HG03520 (cell line): Measurements from ENCODE around the gene SLC31A2.

Experiments
- ATAC-seq: cut with Tn5 transposase; IDR thresholded peaks from one replicate; pipeline ENCODE4 v1.9.1; 2021; ENCODE audit warnings: mild to moderate bottlenecking, moderate library complexity; ENCODE audit not compliant: unreplicated experiment

Gene SLC31A2

GRCh38 chr9:113184539-113184938 is 33.7 kb downstream of the SLC31A2 start:
- ATAC-seq: no peak

DNA sequence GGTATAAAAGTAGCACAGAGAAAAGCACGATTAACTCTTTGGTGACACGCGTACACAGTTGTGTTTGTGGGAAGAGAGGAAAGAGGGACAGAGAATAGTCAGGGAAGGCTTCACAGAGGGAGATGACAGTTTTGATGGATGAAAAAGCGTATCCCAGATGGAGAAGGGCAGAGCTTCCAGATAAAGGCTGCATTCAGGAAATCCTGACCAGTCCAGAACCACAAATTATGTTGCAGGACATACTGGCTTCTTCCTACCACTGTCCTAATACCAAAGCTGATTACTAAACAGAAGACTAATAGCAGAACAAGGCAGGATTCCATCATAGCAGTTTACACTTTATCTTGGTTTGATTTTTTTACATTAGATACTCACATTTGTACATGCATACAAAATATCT is 34.5 kb downstream of the SLC31A2 start:
- no peak for ATAC-seq

- ATAC-seq: no peak
Observed at GRCh38 chr9:113186137-113186755, 35.4 kb downstream of the SLC31A2 start.

DNA sequence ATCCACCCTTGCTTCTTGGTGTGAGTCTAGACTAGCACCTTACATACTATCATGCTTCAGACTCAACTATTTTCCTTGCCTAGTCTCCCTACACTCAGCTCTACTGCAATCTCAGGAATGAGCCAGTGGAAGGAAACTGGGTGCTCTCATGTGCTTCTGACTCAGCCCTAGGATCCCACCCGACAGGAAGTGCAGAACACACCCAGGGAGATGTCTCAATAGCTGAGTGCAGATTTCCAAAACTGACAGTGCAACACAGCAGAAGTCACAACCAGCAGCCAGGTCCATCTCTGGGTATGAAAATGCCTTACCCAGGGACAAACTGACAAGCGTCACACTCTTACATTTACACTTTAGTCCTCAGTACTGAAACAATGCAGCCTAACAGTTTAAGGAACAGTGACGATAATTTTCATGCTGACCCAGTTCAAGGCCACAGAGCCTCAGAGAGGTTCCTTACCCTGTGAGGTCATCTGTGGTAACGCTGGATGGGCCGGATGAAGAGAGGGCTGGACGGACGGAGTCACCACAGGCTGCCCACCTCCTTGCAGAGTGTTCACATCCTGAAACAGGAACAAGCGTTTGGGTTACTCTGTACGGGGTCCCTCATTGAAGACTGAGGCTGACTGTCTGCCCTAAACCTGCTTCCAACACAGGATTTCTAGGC is 37.3 kb downstream of the SLC31A2 start:
- ATAC-seq: no peak

DNA sequence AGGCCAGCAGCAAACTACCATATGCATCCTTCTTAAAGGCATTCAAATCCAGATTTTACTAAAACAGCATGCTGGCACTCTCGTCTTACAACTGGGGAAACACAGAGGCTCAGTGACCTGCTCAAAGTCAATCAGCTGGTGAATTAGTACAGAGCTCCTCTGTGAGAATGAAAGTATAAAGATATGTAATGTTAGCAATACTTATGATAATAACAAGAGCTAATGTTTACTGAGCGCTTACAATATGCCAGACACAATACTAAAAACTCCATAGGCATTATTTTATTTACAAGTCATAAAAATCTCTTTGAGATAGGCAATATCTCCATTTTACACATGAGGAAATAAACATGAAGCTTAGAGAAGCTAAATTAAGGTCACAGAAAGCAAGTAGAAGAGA is 41.6 kb downstream of the SLC31A2 start:
- no peak for ATAC-seq

DNA sequence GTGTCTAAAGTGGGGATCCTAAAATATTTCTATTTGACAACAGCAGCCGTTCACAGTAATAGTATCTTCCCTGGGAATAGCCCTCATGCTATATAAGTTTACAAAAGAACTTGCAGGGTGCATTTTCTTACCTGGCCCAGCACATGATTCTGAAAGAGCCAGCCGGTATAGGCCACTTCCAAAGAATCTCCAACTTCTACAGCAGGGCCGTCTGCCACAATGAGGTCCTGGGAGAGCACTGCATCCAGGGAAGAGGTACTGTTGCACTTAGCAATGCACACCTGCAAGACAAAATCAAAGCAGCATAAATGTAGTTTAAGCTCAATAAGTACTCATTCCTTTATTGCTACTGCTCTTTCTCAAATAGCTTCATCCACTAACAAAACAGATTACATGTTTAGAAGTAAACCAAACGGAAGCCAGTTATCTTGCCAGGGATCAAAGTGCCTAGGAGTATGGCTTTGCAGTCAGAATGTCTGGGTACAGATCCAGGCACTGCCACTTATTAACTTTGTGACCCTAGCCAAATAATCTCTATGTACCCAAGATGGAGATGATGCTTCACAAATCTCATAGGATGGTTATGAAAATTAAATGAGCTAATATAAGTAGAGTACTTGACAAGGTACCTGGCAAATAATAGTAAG is 49.0 kb downstream of the SLC31A2 start:
- no peak for ATAC-seq

DNA sequence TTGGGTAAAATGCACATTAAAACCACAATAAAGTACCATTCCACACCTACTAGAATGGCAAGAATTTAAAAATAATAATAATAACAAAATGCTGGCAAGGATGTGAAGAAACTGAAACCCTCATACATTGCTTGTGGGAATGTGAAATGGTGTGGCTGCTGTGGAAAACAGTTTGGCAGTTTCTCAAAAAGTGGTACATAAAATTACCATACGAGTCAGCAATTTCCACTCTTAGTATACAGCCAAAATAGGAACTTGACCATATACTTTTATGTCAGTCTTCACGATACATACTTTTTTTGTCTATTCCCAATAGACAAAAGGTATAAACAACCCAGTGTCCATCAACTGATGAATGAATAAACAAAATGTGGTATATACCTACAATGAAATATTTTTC is 54.6 kb downstream of the SLC31A2 start:
- no peak for ATAC-seq

GRCh38 chr9:113205861-113206260 is 55.1 kb downstream of the SLC31A2 start:
- no peak for ATAC-seq

- ATAC-seq: no peak
Observed at GRCh38 chr9:113210815-113211214, 60.0 kb downstream of the SLC31A2 start.
